ENCODE measurements around the gene PMFBP1. TPM values are rescaled to one million over a fixed set of nuclear protein-coding genes. Genes with fewer than 3 reads are reported as not detected.

PMFBP1 gene
- total RNA-seq, 1 experiment from 2014 or later: 1.4 TPM

DNA sequence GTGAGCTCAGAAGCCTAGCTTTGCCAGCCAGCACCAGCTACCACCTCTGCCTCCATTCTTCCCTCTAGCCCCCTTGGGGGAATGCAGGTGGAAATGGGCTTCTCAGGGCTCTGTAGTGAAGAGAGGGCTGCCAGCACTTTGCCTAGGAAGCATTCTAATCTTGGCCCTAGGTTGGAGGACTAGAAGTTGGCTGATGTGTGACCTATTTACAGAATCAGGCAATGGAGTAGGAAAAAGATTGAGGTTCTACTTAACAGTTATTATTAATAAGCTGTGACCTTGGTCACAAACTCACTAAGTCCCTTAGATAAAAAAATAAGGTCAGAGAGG, 58.4 kb downstream of the PMFBP1 start:
- H3K27ac Mint-ChIP-seq (ENCODE audit: low read depth, unreplicated experiment): no peak overlapping the region
- H3K4me3 Mint-ChIP-seq (ENCODE audit: unreplicated experiment): no peak overlapping the region
- TF ChIP-seq, protein P1, sequence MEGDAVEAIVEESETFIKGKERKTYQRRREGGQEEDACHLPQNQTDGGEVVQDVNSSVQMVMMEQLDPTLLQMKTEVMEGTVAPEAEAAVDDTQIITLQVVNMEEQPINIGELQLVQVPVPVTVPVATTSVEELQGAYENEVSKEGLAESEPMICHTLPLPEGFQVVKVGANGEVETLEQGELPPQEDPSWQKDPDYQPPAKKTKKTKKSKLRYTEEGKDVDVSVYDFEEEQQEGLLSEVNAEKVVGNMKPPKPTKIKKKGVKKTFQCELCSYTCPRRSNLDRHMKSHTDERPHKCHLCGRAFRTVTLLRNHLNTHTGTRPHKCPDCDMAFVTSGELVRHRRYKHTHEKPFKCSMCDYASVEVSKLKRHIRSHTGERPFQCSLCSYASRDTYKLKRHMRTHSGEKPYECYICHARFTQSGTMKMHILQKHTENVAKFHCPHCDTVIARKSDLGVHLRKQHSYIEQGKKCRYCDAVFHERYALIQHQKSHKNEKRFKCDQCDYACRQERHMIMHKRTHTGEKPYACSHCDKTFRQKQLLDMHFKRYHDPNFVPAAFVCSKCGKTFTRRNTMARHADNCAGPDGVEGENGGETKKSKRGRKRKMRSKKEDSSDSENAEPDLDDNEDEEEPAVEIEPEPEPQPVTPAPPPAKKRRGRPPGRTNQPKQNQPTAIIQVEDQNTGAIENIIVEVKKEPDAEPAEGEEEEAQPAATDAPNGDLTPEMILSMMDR (IDR thresholded peaks at IDR 0.05; ENCODE audit: unreplicated experiment): no peak
- no peaks in the 10 kb centered on the region for H3K27me3 Mint-ChIP-seq (ENCODE audit: insufficient read depth, unreplicated experiment)
- POLR2A ChIA-PET: interaction anchor here (1.1 kb wide), 1 partner anchor 20 kb away, joined by 4 read pairs; the partner anchor contains the start of genes DHX38 and TXNL4B
- H3K4me1 Mint-ChIP-seq (ENCODE audit: insufficient read depth, unreplicated experiment): no peaks in the 10 kb centered on the region
- H3K9me3 Mint-ChIP-seq (ENCODE audit: unreplicated experiment): no peaks in the 10 kb centered on the region
- CTCF ChIA-PET: interaction anchor here (4.3 kb wide), 1 partner anchor 11 kb away, joined by 22 read pairs; no protein-coding TSS in a partner anchor
- BruUV-seq (replicated peaks): no TSS peak
- DNase-seq (ENCODE audit: unreplicated experiment): no peak
- intact Hi-C loops (cut with micrococcal nuclease): no loop called here
- peaks cover 48% of the 10 kb centered on the region for H3K36me3 Mint-ChIP-seq (ENCODE audit: insufficient read depth, unreplicated experiment)

DNA sequence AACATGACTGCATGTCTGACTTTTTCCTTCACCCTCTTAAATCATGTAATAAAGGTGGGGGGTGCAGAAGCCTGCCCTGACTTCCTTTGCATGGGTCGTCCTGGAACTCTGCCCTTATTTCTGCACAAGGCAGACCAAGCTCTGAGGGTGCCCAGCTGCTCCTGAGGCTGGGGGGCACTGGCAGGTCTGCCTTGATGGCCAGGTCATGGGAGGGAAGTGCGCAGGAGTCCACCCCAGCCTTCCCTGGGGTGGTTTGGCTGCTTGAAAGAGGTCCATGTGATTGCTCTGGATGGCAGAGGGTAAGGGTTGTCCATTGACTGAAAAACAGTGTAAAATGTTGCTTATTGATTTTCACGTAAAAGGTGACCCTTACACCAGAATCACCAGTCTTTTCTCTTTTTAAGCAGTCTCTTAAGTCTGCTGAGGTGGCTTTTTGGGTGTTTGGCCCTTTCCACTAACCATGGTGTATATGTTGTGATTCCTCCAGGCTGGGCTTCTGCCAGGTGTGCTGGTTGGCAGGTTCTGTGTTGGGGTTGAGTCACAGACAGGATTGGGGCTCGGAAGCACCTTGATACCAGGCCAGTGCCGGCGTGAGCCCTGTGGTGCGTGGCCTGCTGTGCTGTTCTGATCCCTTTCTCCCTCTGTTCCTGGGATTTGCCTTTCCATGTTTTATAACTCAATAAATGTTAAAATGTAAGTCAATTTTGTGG, 58.9 kb downstream of the PMFBP1 start:
- no TSS peak for BruUV-seq (replicated peaks)
- no peak overlapping the region for H3K4me3 Mint-ChIP-seq (ENCODE audit: unreplicated experiment)
- peak; percentile 23 for DNase-seq (ENCODE audit: unreplicated experiment)
- intact Hi-C loops (cut with micrococcal nuclease): no loop called here
- POLR2A ChIA-PET: no interaction called here
- peaks cover 53% of the 10 kb centered on the region for H3K36me3 Mint-ChIP-seq (ENCODE audit: insufficient read depth, unreplicated experiment)
- H3K27ac Mint-ChIP-seq (ENCODE audit: low read depth, unreplicated experiment): no peak overlapping the region
- TF ChIP-seq, protein P1 (IDR thresholded peaks at IDR 0.05; ENCODE audit: unreplicated experiment): no peak
- no peaks in the 10 kb centered on the region for H3K9me3 Mint-ChIP-seq (ENCODE audit: unreplicated experiment)
- no peaks in the 10 kb centered on the region for H3K4me1 Mint-ChIP-seq (ENCODE audit: insufficient read depth, unreplicated experiment)
- CTCF ChIA-PET: interaction anchor here (4.3 kb wide), 1 partner anchor 12 kb away, joined by 22 read pairs; no protein-coding TSS in a partner anchor
- no peaks in the 10 kb centered on the region for H3K27me3 Mint-ChIP-seq (ENCODE audit: insufficient read depth, unreplicated experiment)

DNA sequence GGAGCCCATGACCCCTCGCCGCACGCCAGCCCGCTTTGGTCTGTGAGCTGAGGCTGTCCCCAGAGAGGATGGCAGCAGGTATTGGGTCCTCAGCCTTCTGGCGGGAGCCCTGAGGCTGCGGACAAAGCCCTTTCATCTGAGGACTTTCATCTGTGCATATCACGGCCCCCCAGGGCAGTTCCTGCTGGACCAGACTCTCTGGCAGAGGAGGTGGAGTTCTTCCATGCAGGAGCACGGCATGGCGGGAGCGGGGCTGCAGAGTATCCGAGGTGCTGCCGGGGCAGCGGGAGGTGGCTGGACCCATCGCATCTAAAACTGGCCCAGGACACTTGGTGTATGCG, 59.5 kb downstream of the PMFBP1 start:
- intact Hi-C loops (cut with micrococcal nuclease): no loop called here
- Mint-ChIP-seq H3K4me1 (ENCODE audit: insufficient read depth, unreplicated experiment) (no peaks in the 10 kb centered on the region), H3K36me3 (ENCODE audit: insufficient read depth, unreplicated experiment) (peaks cover 60% of the 10 kb centered on the region), H3K27ac (ENCODE audit: low read depth, unreplicated experiment) (no peak overlapping the region), H3K27me3 (ENCODE audit: insufficient read depth, unreplicated experiment) (no peaks in the 10 kb centered on the region), H3K9me3 (ENCODE audit: unreplicated experiment) (no peaks in the 10 kb centered on the region), H3K4me3 (ENCODE audit: unreplicated experiment) (no peak overlapping the region)
- TF ChIP-seq, protein P1 (IDR thresholded peaks at IDR 0.05; ENCODE audit: unreplicated experiment): no peak
- no peak for DNase-seq (ENCODE audit: unreplicated experiment)
- CTCF ChIA-PET: interaction anchor here (1.2 kb wide), 1 partner anchor 13 kb away, joined by 4 read pairs; no protein-coding TSS in a partner anchor
- BruUV-seq (replicated peaks): TSS peak; percentile 58
- POLR2A ChIA-PET: no interaction called here

GRCh38 chr16:72111657-72112451, 60.1 kb downstream of the PMFBP1 start:
- Mint-ChIP-seq H3K27me3 (ENCODE audit: insufficient read depth, unreplicated experiment) (no peaks in the 10 kb centered on the region), H3K4me3 (ENCODE audit: unreplicated experiment) (no peak overlapping the region), H3K9me3 (ENCODE audit: unreplicated experiment) (no peaks in the 10 kb centered on the region), H3K4me1 (ENCODE audit: insufficient read depth, unreplicated experiment) (no peaks in the 10 kb centered on the region), H3K27ac (ENCODE audit: low read depth, unreplicated experiment) (no peak overlapping the region), H3K36me3 (ENCODE audit: insufficient read depth, unreplicated experiment) (peaks cover 65% of the 10 kb centered on the region)
- ChIA-PET POLR2A (interaction anchor here (0.6 kb wide), 1 partner anchor 25 kb away, joined by 3 read pairs; no protein-coding TSS in a partner anchor), CTCF (interaction anchor here (1.2 to 2.5 kb wide), 2 partner anchors 12 to 13 kb away, joined by 4 to 16 read pairs; no protein-coding TSS in a partner anchor)
- TF ChIP-seq, protein P1 (IDR thresholded peaks at IDR 0.05; ENCODE audit: unreplicated experiment): no peak
- DNase-seq (ENCODE audit: unreplicated experiment): no peak
- BruUV-seq (replicated peaks): no TSS peak
- intact Hi-C loops (cut with micrococcal nuclease): no loop called here

Data from MCF 10A (cell line).